Activated CD8-positive, alpha-beta T cell treated with anti-CD3 and anti-CD28 coated beads for 36 hours (primary cell): ENCODE results near the gene RIPOR3. TPM values are rescaled to one million over a fixed set of nuclear protein-coding genes. Genes with fewer than 3 reads are reported as not detected.
A peak's percentile ranks its signal among the peaks of the same experiment; 100 is the strongest.

Experiments used
- ATAC-seq: fragments of 200-7000 bp; cut with Tn5 transposase; one replicate; pipeline ENCODE4 v1.10.0; 2021; ENCODE audit warnings: mild to moderate bottlenecking, moderate library complexity
- CTCF ChIA-PET: fragments of 350-600 bp; sonication (Branson Sonifier 250); formaldehyde crosslinking; loops from one replicate; lab custom pipeline; 2021; ENCODE audit warnings: antibody characterized with exemption; lab: Charles Lee
- POLR2A ChIA-PET: fragments of 350-600 bp; sonication (Branson Sonifier 250); formaldehyde crosslinking; loops from one replicate; lab custom pipeline; 2021; ENCODE audit warnings: antibody characterized with exemption; lab: Charles Lee
- DNase-seq: peaks from one replicate; pipeline ENCODE4 v3.0.0-alpha.2; 2020
- H3K27ac Mint-ChIP-seq: one replicate; pipeline ENCODE4 v1.8.0; 2021; ENCODE audit warnings: mild to moderate bottlenecking, mixed read lengths
- H3K27me3 Mint-ChIP-seq: one replicate; pipeline ENCODE4 v1.8.0; 2021; ENCODE audit warnings: mixed read lengths
- H3K36me3 Mint-ChIP-seq: one replicate; pipeline ENCODE4 v1.8.0; 2021; ENCODE audit warnings: low read depth, mixed read lengths
- H3K4me1 Mint-ChIP-seq: one replicate; pipeline ENCODE4 v1.8.0; 2021; ENCODE audit warnings: low read depth, mixed read lengths
- H3K4me3 Mint-ChIP-seq: one replicate; pipeline ENCODE4 v1.8.0; 2021; ENCODE audit warnings: mild to moderate bottlenecking, moderate library complexity, mixed read lengths
- H3K9me3 Mint-ChIP-seq: one replicate; pipeline ENCODE4 v1.8.0; 2021; ENCODE audit warnings: mixed read lengths
- CTCF ChIP-seq: fragments of 200-600 bp; IDR thresholded peaks from one replicate; pipeline ENCODE4 v1.8.0; 2022; ENCODE audit warnings: antibody characterized with exemption, mild to moderate bottlenecking
- intact Hi-C: fragments of 100-400 bp; cut with micrococcal nuclease; formaldehyde crosslinking; loops from one replicate; pipeline ENCODE4 v1.10.0; 2022
- total RNA-seq, 2 experiments: library from RNA; stranded (reverse); gene quantifications; one replicate each; pipeline ENCODE4 v1.2.3, GENCODE V29; 2021

The RIPOR3 gene
- total RNA-seq, 2 experiments from 2014 or later, result not detected

- ChIA-PET CTCF (interaction anchor here (0.7 to 9.5 kb wide), 6 partner anchors 8 to 116 kb away, joined by 3 to 108 read pairs (median 4); no protein-coding TSS in a partner anchor), POLR2A (no interaction called here)
- ATAC-seq (no peak), DNase-seq (no peak)
- Mint-ChIP-seq H3K27me3 (no peaks in the 10 kb centered on the region), H3K36me3 (peaks cover 48% of the 10 kb centered on the region), H3K9me3 (no peaks in the 10 kb centered on the region), H3K4me1 (peaks cover under 1% of the 10 kb centered on the region), H3K27ac (peak overlapping the region; percentile 16), H3K4me3 (no peak overlapping the region)
- TF ChIP-seq CTCF, result no peak
- intact Hi-C loops, result no loop called here
Measured at GRCh38 chr20:50580842-50581544, 110.3 kb downstream of the RIPOR3 start.

GRCh38 chr20:50580016-50580747, 111.2 kb downstream of the RIPOR3 start:
- peak overlapping the region; percentile 16 for H3K27ac Mint-ChIP-seq
- no peak overlapping the region for H3K4me3 Mint-ChIP-seq
- intact Hi-C loops, result no loop called here
- H3K27me3 Mint-ChIP-seq, result no peaks in the 10 kb centered on the region
- ChIA-PET POLR2A (no interaction called here), CTCF (interaction anchor here (0.6 to 9.5 kb wide), 26 partner anchors 9 to 401 kb away, joined by 3 to 108 read pairs (median 4); no protein-coding TSS in a partner anchor)
- TF ChIP-seq CTCF, result peak; percentile 76
- ATAC-seq (peak; percentile 71), DNase-seq (peak; percentile 69)
- H3K9me3 Mint-ChIP-seq, result no peaks in the 10 kb centered on the region
- peaks cover 2% of the 10 kb centered on the region for H3K4me1 Mint-ChIP-seq
- peaks cover 49% of the 10 kb centered on the region for H3K36me3 Mint-ChIP-seq

- intact Hi-C loops, result loop anchor here (2.0 to 10.0 kb wide), 2 partner anchors 101 to 395 kb away; no protein-coding TSS in a partner anchor
- ATAC-seq (no peak), DNase-seq (no peak)
- H3K9me3 Mint-ChIP-seq, result no peaks in the 10 kb centered on the region
- peaks cover 56% of the 10 kb centered on the region for H3K36me3 Mint-ChIP-seq
- no peak overlapping the region for H3K4me3 Mint-ChIP-seq
- no peaks in the 10 kb centered on the region for H3K27me3 Mint-ChIP-seq
- H3K4me1 Mint-ChIP-seq, result peaks cover 2% of the 10 kb centered on the region
- H3K27ac Mint-ChIP-seq, result no peak overlapping the region
- no peak for TF ChIP-seq CTCF
- ChIA-PET CTCF (interaction anchor here (0.6 to 9.5 kb wide), 28 partner anchors 8 to 400 kb away, joined by 3 to 108 read pairs (median 5); no protein-coding TSS in a partner anchor), POLR2A (interaction anchor here (1.1 kb wide), 1 partner anchor 69 kb away, joined by 3 read pairs; no protein-coding TSS in a partner anchor)
Measured at GRCh38 chr20:50579511-50579910, 111.8 kb downstream of the RIPOR3 start.

- peaks cover 58% of the 10 kb centered on the region for H3K36me3 Mint-ChIP-seq
Measured at GRCh38 chr20:50578778-50579165, 112.6 kb downstream of the RIPOR3 start.

More at GRCh38 chr20:50578778-50579165, 112.6 kb downstream of the RIPOR3 start:
- no peak for DNase-seq
- TF ChIP-seq CTCF, result no peak
- no peak for ATAC-seq
- H3K4me3 Mint-ChIP-seq, result no peak overlapping the region
- intact Hi-C loops, result loop anchor here (2.0 to 10.0 kb wide), 2 partner anchors 100 to 394 kb away; no protein-coding TSS in a partner anchor
- no peaks in the 10 kb centered on the region for H3K27me3 Mint-ChIP-seq
- peaks cover 2% of the 10 kb centered on the region for H3K4me1 Mint-ChIP-seq
- no peaks in the 10 kb centered on the region for H3K9me3 Mint-ChIP-seq
- H3K27ac Mint-ChIP-seq, result no peak overlapping the region
- POLR2A ChIA-PET, result interaction anchor here (1.1 kb wide), 1 partner anchor 68 kb away, joined by 3 read pairs; no protein-coding TSS in a partner anchor
- CTCF ChIA-PET, result interaction anchor here (0.6 to 9.5 kb wide), 25 partner anchors 8 to 400 kb away, joined by 3 to 108 read pairs (median 5); no protein-coding TSS in a partner anchor
